Islet precursor cell (in vitro differentiated cells): ENCODE data around the gene KCNMA1.

Source experiments
- DNase-seq: peaks from one replicate; pipeline ENCODE4 v3.0.0-alpha.2; 2018

Gene KCNMA1

GRCh38 chr10:77474939-77475338 is 162.7 kb downstream of the KCNMA1 start:
- no peak for DNase-seq

- DNase-seq: no peak
Measured at GRCh38 chr10:77474386-77474785, 163.2 kb downstream of the KCNMA1 start.

- DNase-seq: no peak
Measured at GRCh38 chr10:77472146-77472545, 165.5 kb downstream of the KCNMA1 start.

- no peak for DNase-seq
Measured at GRCh38 chr10:77471069-77471536, 166.5 kb downstream of the KCNMA1 start.

GRCh38 chr10:77467422-77467963 is 170.1 kb downstream of the KCNMA1 start:
- no peak for DNase-seq

GRCh38 chr10:77463967-77464745 is 173.5 kb downstream of the KCNMA1 start:
- DNase-seq: no peak

GRCh38 chr10:77463499-77463898 is 174.1 kb downstream of the KCNMA1 start:
- no peak for DNase-seq

GRCh38 chr10:77461636-77462296 is 175.8 kb downstream of the KCNMA1 start:
- DNase-seq: peak; percentile 80

GRCh38 chr10:77459905-77460304 is 177.7 kb downstream of the KCNMA1 start:
- DNase-seq: no peak

- DNase-seq: peak; percentile 84
Measured at GRCh38 chr10:77458986-77459590, 178.5 kb downstream of the KCNMA1 start.

GRCh38 chr10:77457721-77458120 is 179.9 kb downstream of the KCNMA1 start:
- no peak for DNase-seq

- peak; percentile 51 for DNase-seq
Measured at GRCh38 chr10:77457266-77457665, 180.3 kb downstream of the KCNMA1 start.

GRCh38 chr10:77456414-77456813 is 181.2 kb downstream of the KCNMA1 start:
- DNase-seq: no peak

- peak; percentile 77 for DNase-seq
Measured at GRCh38 chr10:77455561-77455960, 182.0 kb downstream of the KCNMA1 start.

GRCh38 chr10:77452952-77453564 is 184.6 kb downstream of the KCNMA1 start:
- DNase-seq: peak; percentile 48

GRCh38 chr10:77451886-77452285 is 185.7 kb downstream of the KCNMA1 start:
- peak; percentile 48 for DNase-seq

GRCh38 chr10:77448226-77448625 is 189.4 kb downstream of the KCNMA1 start:
- no peak for DNase-seq

GRCh38 chr10:77446700-77447099 is 190.9 kb downstream of the KCNMA1 start:
- no peak for DNase-seq

- no peak for DNase-seq
Measured at GRCh38 chr10:77445547-77445946, 192.1 kb downstream of the KCNMA1 start.

- DNase-seq: no peak
Measured at GRCh38 chr10:77444041-77444440, 193.6 kb downstream of the KCNMA1 start.

- DNase-seq: no peak
Measured at GRCh38 chr10:77442699-77443189, 194.9 kb downstream of the KCNMA1 start.

- DNase-seq: no peak
Measured at GRCh38 chr10:77441353-77442166, 196.0 kb downstream of the KCNMA1 start.
